H1 (cell line): ENCODE data around the gene SPECC1. TPM values are rescaled to one million over a fixed set of nuclear protein-coding genes. Genes with fewer than 3 reads are reported as not detected.

Source experiments
- CTCF ChIA-PET: fragments of 300-600 bp; sonication (Branson Sonifier 250); formaldehyde crosslinking; loops from one replicate; lab custom pipeline; 2021; ENCODE audit not compliant: partially characterized antibody; lab: Charles Lee
- POLR2A ChIA-PET: fragments of 300-600 bp; sonication (Branson Sonifier 250); formaldehyde crosslinking; loops from one replicate; lab custom pipeline; 2021; ENCODE audit warnings: inconsistent platforms; ENCODE audit not compliant: partially characterized antibody; lab: Charles Lee
- DNase-seq, 2 experiments: peaks; one replicate each; pipeline versions ENCODE4 v3.0.0 to v3.0.0-alpha.2; 2010 to 2022; ENCODE audit warnings: low spot score in 2 of 2, low read depth in 1 of 2, mixed read lengths in 1 of 2
- FAIRE-seq: peaks from 2 replicates; lab custom pipeline; 2011; peaks lifted over from hg19 to GRCh38; lab: Jason Lieb, UNC
- H2AFZ ChIP-seq: 2 replicates; pipeline ENCODE4 v1.8.1; 2012; ENCODE audit warnings: low read length, inconsistent platforms
- H2AK5ac ChIP-seq: 2 replicates; pipeline ENCODE4 v1.6.1; 2013; ENCODE audit warnings: low read depth, low read length
- H2BK120ac ChIP-seq: replicated peaks from 2 replicates; pipeline ENCODE3; 2013; ENCODE audit warnings: low read depth, low read length, inconsistent platforms
- H2BK12ac ChIP-seq: 2 replicates; pipeline ENCODE4 v1.6.1; 2013; ENCODE audit warnings: low read depth, low read length
- H2BK15ac ChIP-seq: 2 replicates; pipeline ENCODE4 v1.6.1; 2013; ENCODE audit warnings: low read length
- H2BK20ac ChIP-seq: 2 replicates; pipeline ENCODE4 v1.6.1; 2013; ENCODE audit warnings: low read length
- H2BK5ac ChIP-seq: 2 replicates; pipeline ENCODE4 v1.6.1; 2013; ENCODE audit warnings: low read depth, low read length
- H3K14ac ChIP-seq: 2 replicates; pipeline ENCODE4 v1.6.1; 2013; ENCODE audit warnings: inconsistent platforms; ENCODE audit not compliant: insufficient read length
- H3K18ac ChIP-seq: 2 replicates; pipeline ENCODE4 v1.6.1; 2013; ENCODE audit warnings: low read length; ENCODE audit errors: extremely low read depth
- H3K23ac ChIP-seq: 2 replicates; pipeline ENCODE4 v1.6.1; 2013; ENCODE audit warnings: inconsistent platforms; ENCODE audit not compliant: insufficient read length
- H3K23me2 ChIP-seq: 2 replicates; pipeline ENCODE4 v1.6.1; 2013; ENCODE audit warnings: low read depth, low read length
- H3K27ac ChIP-seq: 2 replicates; pipeline ENCODE4 v1.6.1; 2011; ENCODE audit warnings: low read depth, low read length, inconsistent platforms
- H3K27me3 ChIP-seq, 4 experiments: replicated peaks in 1 of 4; 1 replicate in 1 of 4; 2 replicates in 3 of 4; pipeline versions ENCODE4 v1.6.1 to v1.8.1; 2011 to 2013; ENCODE audit warnings: low read length in 3 of 4, mild to moderate bottlenecking in 3 of 4, inconsistent platforms in 2 of 4, mixed read lengths in 2 of 4, moderate library complexity in 1 of 4; ENCODE audit not compliant: control insufficient read depth in 3 of 4, insufficient read depth in 3 of 4; ENCODE audit errors: extremely low read depth in 1 of 4
- H3K36me3 ChIP-seq, 4 experiments: 2 replicates each; pipeline versions ENCODE4 v1.6.1 to v1.8.1; 2011 to 2013; ENCODE audit warnings: mild to moderate bottlenecking in 4 of 4, low read length in 3 of 4, moderate library complexity in 2 of 4, control low read depth in 1 of 4, inconsistent platforms in 1 of 4; ENCODE audit not compliant: insufficient read depth in 4 of 4, control insufficient read depth in 2 of 4
- H3K4ac ChIP-seq: replicated peaks from 2 replicates; pipeline ENCODE3; 2013; ENCODE audit warnings: low read length, low read depth, mixed read lengths, inconsistent platforms; ENCODE audit not compliant: insufficient read length
- H3K4me1 ChIP-seq, 4 experiments: replicated peaks in 1 of 4; 1 replicate in 1 of 4; 2 replicates in 3 of 4; pipeline versions ENCODE4 v1.6.1 to v1.8.1; 2011 to 2013; ENCODE audit warnings: low read length in 3 of 4, inconsistent platforms in 2 of 4, mixed read lengths in 1 of 4; ENCODE audit not compliant: insufficient read depth in 4 of 4, control insufficient read depth in 3 of 4
- H3K4me2 ChIP-seq, 2 experiments: 2 replicates each; pipeline versions ENCODE4 v1.6.1 to v1.8.1; 2011 to 2013; ENCODE audit warnings: low read depth in 2 of 2, low read length in 2 of 2, control low read depth in 1 of 2, inconsistent platforms in 1 of 2, mild to moderate bottlenecking in 1 of 2; ENCODE audit not compliant: insufficient read depth in 1 of 2
- H3K4me3 ChIP-seq, 4 experiments: fragments of 200-600, 300-600 bp in 1 of 4; sonication (generic), shearing (Covaris generic), sonication (Bioruptor Twin) in 1 of 4; 2 replicates each; pipeline versions ENCODE4 v1.5.1 to v1.8.1; 2011 to 2016; ENCODE audit warnings: low read length in 4 of 4, low read depth in 3 of 4, control low read depth in 2 of 4, inconsistent platforms in 2 of 4, mild to moderate bottlenecking in 2 of 4, mixed read lengths in 1 of 4, moderate library complexity in 1 of 4; ENCODE audit not compliant: insufficient read depth in 2 of 4; ENCODE audit errors: extremely low read depth in 1 of 4
- H3K56ac ChIP-seq: replicated peaks from 2 replicates; pipeline ENCODE3; 2013; ENCODE audit warnings: low read depth, mild to moderate bottlenecking, mixed read lengths, low read length, inconsistent platforms; ENCODE audit not compliant: insufficient read length
- H3K79me1 ChIP-seq: 2 replicates; pipeline ENCODE4 v1.6.1; 2013; ENCODE audit warnings: low read depth, low read length, control low read depth
- H3K79me2 ChIP-seq, 2 experiments: 2 replicates each; pipeline versions ENCODE4 v1.6.1 to v1.8.1; 2012 to 2013; ENCODE audit warnings: low read length in 2 of 2, mild to moderate bottlenecking in 2 of 2, inconsistent platforms in 1 of 2; ENCODE audit not compliant: insufficient read depth in 2 of 2, control insufficient read depth in 1 of 2
- H3K9ac ChIP-seq, 4 experiments: replicated peaks in 1 of 4; 1 replicate in 1 of 4; 2 replicates in 3 of 4; pipeline versions ENCODE4 v1.6.1 to v1.8.1; 2011 to 2013; ENCODE audit warnings: low read depth in 3 of 4, low read length in 3 of 4, control low read depth in 2 of 4, mild to moderate bottlenecking in 2 of 4, moderate library complexity in 2 of 4, inconsistent platforms in 1 of 4; ENCODE audit errors: extremely low read depth in 1 of 4
- H3K9me3 ChIP-seq, 2 experiments: 2 replicates each; pipeline versions ENCODE4 v1.6.1 to v1.8.1; 2012 to 2013; ENCODE audit warnings: mild to moderate bottlenecking in 2 of 2, moderate library complexity in 2 of 2, control low read depth in 1 of 2, inconsistent platforms in 1 of 2, low read depth in 1 of 2, low read length in 1 of 2, mixed read lengths in 1 of 2; ENCODE audit not compliant: insufficient read depth in 2 of 2
- H4K20me1 ChIP-seq, 2 experiments: replicated peaks in 1 of 2; 2 replicates each; pipeline versions ENCODE3 to v1.8.1; 2011 to 2013; ENCODE audit warnings: inconsistent platforms in 2 of 2, low read length in 2 of 2, mild to moderate bottlenecking in 1 of 2; ENCODE audit not compliant: insufficient read depth in 2 of 2, control insufficient read depth in 1 of 2
- H4K5ac ChIP-seq: 2 replicates; pipeline ENCODE4 v1.6.1; 2013; ENCODE audit warnings: low read length, low read depth, mixed read lengths, inconsistent platforms; ENCODE audit not compliant: insufficient read length
- H4K8ac ChIP-seq: 2 replicates; pipeline ENCODE4 v1.8.0; 2013; ENCODE audit warnings: mild to moderate bottlenecking, moderate library complexity, low read length, inconsistent platforms; ENCODE audit not compliant: insufficient read depth; ENCODE audit errors: extremely low read depth
- H4K91ac ChIP-seq: replicated peaks from 2 replicates; pipeline ENCODE3; 2013; ENCODE audit warnings: low read length, mixed read lengths, inconsistent platforms; ENCODE audit not compliant: insufficient read length
- CEBPB ChIP-seq: IDR thresholded peaks from 2 replicates; pipeline ENCODE4 v1.6.1; 2012; ENCODE audit warnings: low read depth, low read length
- GABPA ChIP-seq: IDR thresholded peaks from 2 replicates; pipeline ENCODE4 v1.6.1; 2011; ENCODE audit warnings: mild to moderate bottlenecking, low read length, moderate library complexity, borderline replicate concordance; ENCODE audit not compliant: insufficient read depth
- HDAC6 ChIP-seq: IDR thresholded peaks from one replicate; pipeline ENCODE4 v1.7.1; 2012; ENCODE audit warnings: low read depth, mild to moderate bottlenecking, inconsistent platforms, low read length, moderate library complexity
- JUN ChIP-seq: IDR thresholded peaks from 2 replicates; pipeline ENCODE4 v1.6.1; 2011; ENCODE audit warnings: low read depth, mild to moderate bottlenecking, improper control_type of control experiment, low read length
- JUND ChIP-seq: IDR thresholded peaks from 2 replicates; pipeline ENCODE4 v1.6.1; 2011; ENCODE audit warnings: mild to moderate bottlenecking, improper control_type of control experiment, low read length
- SIN3A ChIP-seq, 2 experiments: IDR thresholded peaks in 1 of 2; conservative IDR thresholded peaks in 1 of 2; 2 replicates each; pipeline ENCODE4 v1.6.1; 2011 to 2012; ENCODE audit warnings: low read length in 2 of 2, improper control_type of control experiment in 1 of 2, low read depth in 1 of 2, mild to moderate bottlenecking in 1 of 2
- SIX5 ChIP-seq: IDR thresholded peaks from 2 replicates; pipeline ENCODE4 v1.6.1; 2011; ENCODE audit warnings: mild to moderate bottlenecking, low read depth, low read length
- SP1 ChIP-seq: IDR thresholded peaks from 2 replicates; pipeline ENCODE4 v1.6.1; 2011; ENCODE audit warnings: low read depth, low read length
- TAF1 ChIP-seq: IDR thresholded peaks from 2 replicates; pipeline ENCODE4 v1.6.1; 2011; ENCODE audit warnings: mild to moderate bottlenecking, low read depth, low read length
- TCF12 ChIP-seq: IDR thresholded peaks from 2 replicates; pipeline ENCODE4 v1.6.1; 2011; ENCODE audit warnings: low read depth, mild to moderate bottlenecking, low read length
- TEAD4 ChIP-seq: IDR thresholded peaks from 2 replicates; pipeline ENCODE4 v1.6.1; 2012; ENCODE audit warnings: low read depth, low read length, inconsistent platforms, mixed read lengths
- YY1 ChIP-seq: IDR thresholded peaks from 2 replicates; pipeline ENCODE4 v1.6.1; 2011; ENCODE audit warnings: low read depth, mild to moderate bottlenecking, low read length
- WGBS, 2 experiments: shearing (Covaris generic) in 1 of 2; methylation state at CpG; one replicate each; pipeline versions ENCODE4 v1.1.6 to v1.1.7; 2013 to 2015; ENCODE audit warnings: low lambda C conversion rate in 2 of 2, mixed read lengths in 2 of 2, inconsistent platforms in 1 of 2, low coverage in 1 of 2, missing lambda C conversion rate in 1 of 2; ENCODE audit not compliant: insufficient replicate concordance in 2 of 2, insufficient coverage in 1 of 2, insufficient read length in 1 of 2; ENCODE audit errors: extremely low coverage in 1 of 2, missing lambda C conversion rate in 1 of 2; 5-methylcytosine and 5-hydroxymethylcytosine counted together
- polyA plus RNA-seq, 7 experiments: library from polyadenylated mRNA; depleted of rRNA in 3 of 7; stranded (reverse) in 5 of 7; unstranded in 2 of 7; fragments of >200 nt in 5 of 7; fragments of 200-250 nt in 2 of 7; gene quantifications; 1 replicate in 5 of 7; 2 replicates in 1 of 7; 4 replicates in 1 of 7; pipeline versions ENCODE4 v1.2.1 to v1.2.3, GENCODE V29; 2011 to 2013; ENCODE audit warnings: missing spikeins in 2 of 7, mixed read lengths in 2 of 7
- total RNA-seq: library from RNA; stranded (reverse); fragmentation: NEBNext Ultra II Directional; extraction: Animal tissue kit (Norgen Biotek cat#: 25700); gene quantifications from 2 replicates; pipeline ENCODE4 v1.2.1, GENCODE V29; 2021
- TF ChIP-seq, protein P1 (sequence below), 3 experiments: IDR thresholded peaks; 1 replicate in 2 of 3; 2 replicates in 1 of 3; pipeline versions ENCODE4 v1.5.1 to v1.6.1; 2011; ENCODE audit warnings: low read length in 3 of 3, mild to moderate bottlenecking in 3 of 3, inconsistent platforms in 2 of 3, low read depth in 1 of 3, moderate library complexity in 1 of 3; ENCODE audit not compliant: insufficient read depth in 1 of 3; ENCODE audit errors: control extremely low read depth in 1 of 3

The SPECC1 gene
- total and polyA plus RNA-seq, 2 of the 8 experiments (the other 6 are each of a cell fraction or from before 2014, with no cell fraction given): 35.8 to 87.9 TPM

DNA sequence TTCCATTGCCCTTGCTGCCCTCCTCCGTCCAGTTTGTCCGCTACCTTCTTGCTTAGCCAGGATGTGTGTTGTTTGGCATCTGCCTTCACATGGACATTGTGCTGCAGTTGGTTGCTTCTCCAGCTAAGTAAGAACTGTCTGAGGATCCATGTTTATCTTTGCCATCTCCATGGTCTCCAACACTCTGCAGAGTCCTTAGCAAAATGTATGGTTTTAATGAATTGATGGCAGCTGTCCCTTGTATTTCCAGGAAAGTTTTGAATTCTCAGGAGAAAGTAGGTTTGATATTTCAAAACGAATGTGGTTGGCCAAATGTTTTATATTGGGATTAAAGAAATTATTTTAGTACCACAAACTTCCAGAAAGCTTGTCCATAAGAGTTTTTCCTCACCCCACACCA lies 160.9 kb downstream of the SPECC1 start:
- Histone ChIP-seq H4K20me1 (peaks cover 3 to 6% of the 10 kb centered on the region in 2 experiments), H3K56ac (no peak overlapping the region), H2BK12ac (no peak overlapping the region), H3K79me2 (peaks cover 3 to 97% of the 10 kb centered on the region in 2 experiments; a peak in 3 of 4 replicates), H3K4me3 (no peak overlapping the region), H2AFZ (no peak overlapping the region), H4K91ac (no peak overlapping the region), H3K9me3 (no peaks in the 10 kb centered on the region), H3K4me2 (no peak overlapping the region), H2BK15ac (no peak overlapping the region), H2BK20ac (no peak overlapping the region), H3K4ac (no peak overlapping the region), H3K23me2 (no peaks in the 10 kb centered on the region), H4K5ac (no peak overlapping the region), H3K79me1 (peaks cover 6% of the 10 kb centered on the region), H3K23ac (no peak overlapping the region), H3K27ac (no peak overlapping the region), H3K9ac (no peak overlapping the region), H3K36me3 (no peaks in the 10 kb centered on the region), H3K14ac (no peak overlapping the region), H3K4me1 (peaks cover 10 to 22% (median 18%) of the 10 kb centered on the region in 4 experiments; a peak in 6 of 7 replicates), H2AK5ac (no peak overlapping the region), H3K27me3 (no peaks in the 10 kb centered on the region), H4K8ac (no peak overlapping the region), H2BK5ac (no peak overlapping the region), H2BK120ac (no peak overlapping the region), H3K18ac (no peak overlapping the region)
- ChIA-PET POLR2A (interaction anchor here (0.6 kb wide), 1 partner anchor 10 kb away, joined by 3 read pairs; no protein-coding TSS in a partner anchor), CTCF (no interaction called here)
- 86% methylated on average over 3 of the region's 3 CpGs; no CpG with 5 or more reads in 1 of the 2 experiments for WGBS, 2 experiments
- no peak for DNase-seq
- FAIRE-seq: no peak
- TF ChIP-seq TAF1: no peak
- no peak for TF ChIP-seq TEAD4
- TF ChIP-seq TCF12: no peak
- TF ChIP-seq GABPA: no peak
- TF ChIP-seq CEBPB: no peak
- no peak for TF ChIP-seq SIX5
- no peak for TF ChIP-seq YY1
- no peak for TF ChIP-seq SP1
- no peak for TF ChIP-seq JUN
- TF ChIP-seq, protein P1, sequence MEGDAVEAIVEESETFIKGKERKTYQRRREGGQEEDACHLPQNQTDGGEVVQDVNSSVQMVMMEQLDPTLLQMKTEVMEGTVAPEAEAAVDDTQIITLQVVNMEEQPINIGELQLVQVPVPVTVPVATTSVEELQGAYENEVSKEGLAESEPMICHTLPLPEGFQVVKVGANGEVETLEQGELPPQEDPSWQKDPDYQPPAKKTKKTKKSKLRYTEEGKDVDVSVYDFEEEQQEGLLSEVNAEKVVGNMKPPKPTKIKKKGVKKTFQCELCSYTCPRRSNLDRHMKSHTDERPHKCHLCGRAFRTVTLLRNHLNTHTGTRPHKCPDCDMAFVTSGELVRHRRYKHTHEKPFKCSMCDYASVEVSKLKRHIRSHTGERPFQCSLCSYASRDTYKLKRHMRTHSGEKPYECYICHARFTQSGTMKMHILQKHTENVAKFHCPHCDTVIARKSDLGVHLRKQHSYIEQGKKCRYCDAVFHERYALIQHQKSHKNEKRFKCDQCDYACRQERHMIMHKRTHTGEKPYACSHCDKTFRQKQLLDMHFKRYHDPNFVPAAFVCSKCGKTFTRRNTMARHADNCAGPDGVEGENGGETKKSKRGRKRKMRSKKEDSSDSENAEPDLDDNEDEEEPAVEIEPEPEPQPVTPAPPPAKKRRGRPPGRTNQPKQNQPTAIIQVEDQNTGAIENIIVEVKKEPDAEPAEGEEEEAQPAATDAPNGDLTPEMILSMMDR (IDR thresholded peaks at IDR 0.05; ENCODE audit: control extremely low read depth in 1 of 3, insufficient read depth in 1 of 3, low read depth in 1 of 3, low read length in 3 of 3): no peak
- no peak for TF ChIP-seq SIN3A (conservative IDR thresholded peaks at IDR 0.05 in 1 of 2, IDR thresholded peaks at IDR 0.05 in 1 of 2; ENCODE audit: low read depth in 1 of 2, low read length in 2 of 2)
- no peak for TF ChIP-seq HDAC6
- TF ChIP-seq JUND: no peak
